ENCODE measurements around the gene FAM209B.

Gene FAM209B

GRCh38 chr20:56517641-56518040 is 15.4 kb upstream of the FAM209B start:
- Histone ChIP-seq H3K9me3 (ENCODE audit: control insufficient read depth, low read length) (peaks cover 22% of the 10 kb centered on the region), H2AFZ (ENCODE audit: low read depth, low read length) (no peak overlapping the region), H3K36me3 (ENCODE audit: control insufficient read depth in 1 of 2, insufficient read depth in 2 of 2, low read depth in 1 of 2, low read length in 2 of 2) (peaks cover 46 to 65% of the 10 kb centered on the region in 2 experiments), H4K8ac (ENCODE audit: low read length) (no peak overlapping the region), H3K4me2 (ENCODE audit: low read length, poor library complexity, severe bottlenecking) (no peak overlapping the region), H3K27ac (ENCODE audit: low read length, poor library complexity, severe bottlenecking) (no peak overlapping the region), H2BK120ac (ENCODE audit: low read depth, low read length) (no peak overlapping the region), H3K79me1 (replicated peaks; ENCODE audit: low read length, poor library complexity, severe bottlenecking) (peaks cover 4% of the 10 kb centered on the region), H3K9ac (ENCODE audit: low read length) (no peak overlapping the region), H3K14ac (ENCODE audit: low read length in 2 of 2) (no peak overlapping the region), H3K27me3 (ENCODE audit: control insufficient read depth in 1 of 2, insufficient read depth in 1 of 2, low read length in 2 of 2) (no peaks in the 10 kb centered on the region), H3K4me3 (ENCODE audit: insufficient read depth in 1 of 2, low read depth in 1 of 2, low read length in 2 of 2) (no peak overlapping the region), H2AK5ac (ENCODE audit: low read length, severe bottlenecking) (no peak overlapping the region), H3K18ac (ENCODE audit: low read depth in 1 of 2, low read length in 2 of 2) (no peak overlapping the region), H2BK15ac (ENCODE audit: low read depth, poor library complexity, severe bottlenecking) (no peak overlapping the region), H4K91ac (ENCODE audit: low read length) (no peak overlapping the region), H2BK12ac (ENCODE audit: low read length in 2 of 2) (no peak overlapping the region), H2BK5ac (ENCODE audit: low read depth, low read length, poor library complexity, severe bottlenecking) (no peak overlapping the region), H3K4ac (ENCODE audit: low read depth in 1 of 2, low read length in 2 of 2) (no peak overlapping the region), H3K23ac (ENCODE audit: low read length in 2 of 2) (no peak overlapping the region), H3K4me1 (ENCODE audit: control insufficient read depth, insufficient read depth, low read depth, low read length) (peaks cover 10% of the 10 kb centered on the region)
- WGBS, result 92% methylated on average over 8 of the region's 8 CpGs
- DNase-seq, result no peak

- Histone ChIP-seq H3K4ac (ENCODE audit: low read depth in 1 of 2, low read length in 2 of 2) (no peak overlapping the region), H3K79me1 (replicated peaks; ENCODE audit: low read length, poor library complexity, severe bottlenecking) (peaks cover 4% of the 10 kb centered on the region), H3K18ac (ENCODE audit: low read depth in 1 of 2, low read length in 2 of 2) (no peak overlapping the region), H2BK15ac (ENCODE audit: low read depth, poor library complexity, severe bottlenecking) (no peak overlapping the region), H4K91ac (ENCODE audit: low read length) (no peak overlapping the region), H3K4me2 (ENCODE audit: low read length, poor library complexity, severe bottlenecking) (no peak overlapping the region), H3K23ac (ENCODE audit: low read length in 2 of 2) (no peak overlapping the region), H2BK5ac (ENCODE audit: low read depth, low read length, poor library complexity, severe bottlenecking) (no peak overlapping the region), H3K9me3 (ENCODE audit: control insufficient read depth, low read length) (peaks cover 22% of the 10 kb centered on the region), H2AK5ac (ENCODE audit: low read length, severe bottlenecking) (no peak overlapping the region), H3K4me3 (ENCODE audit: insufficient read depth in 1 of 2, low read depth in 1 of 2, low read length in 2 of 2) (no peak overlapping the region), H2AFZ (ENCODE audit: low read depth, low read length) (no peak overlapping the region), H3K36me3 (ENCODE audit: control insufficient read depth in 1 of 2, insufficient read depth in 2 of 2, low read depth in 1 of 2, low read length in 2 of 2) (peaks cover 45 to 62% of the 10 kb centered on the region in 2 experiments), H3K27ac (ENCODE audit: low read length, poor library complexity, severe bottlenecking) (no peak overlapping the region), H3K27me3 (ENCODE audit: control insufficient read depth in 1 of 2, insufficient read depth in 1 of 2, low read length in 2 of 2) (no peaks in the 10 kb centered on the region), H3K9ac (ENCODE audit: low read length) (no peak overlapping the region), H3K14ac (ENCODE audit: low read length in 2 of 2) (no peak overlapping the region), H2BK12ac (ENCODE audit: low read length in 2 of 2) (no peak overlapping the region), H4K8ac (ENCODE audit: low read length) (no peak overlapping the region), H3K4me1 (ENCODE audit: control insufficient read depth, insufficient read depth, low read depth, low read length) (peaks cover 5% of the 10 kb centered on the region), H2BK120ac (ENCODE audit: low read depth, low read length) (no peak overlapping the region)
- 97% methylated on average over 14 of the region's 14 CpGs for WGBS
- DNase-seq, result no peak
Observed at GRCh38 chr20:56518126-56518525, 14.9 kb upstream of the FAM209B start.

GRCh38 chr20:56518721-56519398 is 14.2 kb upstream of the FAM209B start:
- Histone ChIP-seq H3K27ac (ENCODE audit: low read length, poor library complexity, severe bottlenecking) (no peak overlapping the region), H3K4me1 (ENCODE audit: control insufficient read depth, insufficient read depth, low read depth, low read length) (no peaks in the 10 kb centered on the region), H2BK5ac (ENCODE audit: low read depth, low read length, poor library complexity, severe bottlenecking) (no peak overlapping the region), H2BK12ac (ENCODE audit: low read length in 2 of 2) (no peak overlapping the region), H2BK120ac (ENCODE audit: low read depth, low read length) (no peak overlapping the region), H3K79me1 (replicated peaks; ENCODE audit: low read length, poor library complexity, severe bottlenecking) (peaks cover 3% of the 10 kb centered on the region), H4K8ac (ENCODE audit: low read length) (no peak overlapping the region), H3K36me3 (ENCODE audit: control insufficient read depth in 1 of 2, insufficient read depth in 2 of 2, low read depth in 1 of 2, low read length in 2 of 2) (peaks cover 37 to 54% of the 10 kb centered on the region in 2 experiments), H3K18ac (ENCODE audit: low read depth in 1 of 2, low read length in 2 of 2) (no peak overlapping the region), H3K4ac (ENCODE audit: low read depth in 1 of 2, low read length in 2 of 2) (no peak overlapping the region), H3K9me3 (ENCODE audit: control insufficient read depth, low read length) (peaks cover 22% of the 10 kb centered on the region), H3K14ac (ENCODE audit: low read length in 2 of 2) (no peak overlapping the region), H2AFZ (ENCODE audit: low read depth, low read length) (no peak overlapping the region), H3K27me3 (ENCODE audit: control insufficient read depth in 1 of 2, insufficient read depth in 1 of 2, low read length in 2 of 2) (no peaks in the 10 kb centered on the region), H4K91ac (ENCODE audit: low read length) (no peak overlapping the region), H2AK5ac (ENCODE audit: low read length, severe bottlenecking) (no peak overlapping the region), H3K9ac (ENCODE audit: low read length) (no peak overlapping the region), H3K4me2 (ENCODE audit: low read length, poor library complexity, severe bottlenecking) (no peak overlapping the region), H3K4me3 (ENCODE audit: insufficient read depth in 1 of 2, low read depth in 1 of 2, low read length in 2 of 2) (no peak overlapping the region), H3K23ac (ENCODE audit: low read length in 2 of 2) (no peak overlapping the region), H2BK15ac (ENCODE audit: low read depth, poor library complexity, severe bottlenecking) (no peak overlapping the region)
- DNase-seq, result no peak
- 98% methylated on average over 9 of the region's 10 CpGs for WGBS

GRCh38 chr20:56519551-56519950 is 13.5 kb upstream of the FAM209B start:
- Histone ChIP-seq H3K23ac (ENCODE audit: low read length in 2 of 2) (no peak overlapping the region), H3K18ac (ENCODE audit: low read depth in 1 of 2, low read length in 2 of 2) (no peak overlapping the region), H3K9me3 (ENCODE audit: control insufficient read depth, low read length) (peaks cover 22% of the 10 kb centered on the region), H4K8ac (ENCODE audit: low read length) (no peak overlapping the region), H2AFZ (ENCODE audit: low read depth, low read length) (no peak overlapping the region), H3K4me2 (ENCODE audit: low read length, poor library complexity, severe bottlenecking) (no peak overlapping the region), H2BK120ac (ENCODE audit: low read depth, low read length) (no peak overlapping the region), H3K27me3 (ENCODE audit: control insufficient read depth in 1 of 2, insufficient read depth in 1 of 2, low read length in 2 of 2) (no peaks in the 10 kb centered on the region), H3K14ac (ENCODE audit: low read length in 2 of 2) (no peak overlapping the region), H3K9ac (ENCODE audit: low read length) (no peak overlapping the region), H3K4me3 (ENCODE audit: insufficient read depth in 1 of 2, low read depth in 1 of 2, low read length in 2 of 2) (no peak overlapping the region), H3K4me1 (ENCODE audit: control insufficient read depth, insufficient read depth, low read depth, low read length) (no peaks in the 10 kb centered on the region), H3K79me1 (replicated peaks; ENCODE audit: low read length, poor library complexity, severe bottlenecking) (peaks cover 1% of the 10 kb centered on the region), H2BK12ac (ENCODE audit: low read length in 2 of 2) (no peak overlapping the region), H3K36me3 (ENCODE audit: control insufficient read depth in 1 of 2, insufficient read depth in 2 of 2, low read depth in 1 of 2, low read length in 2 of 2) (peaks cover 35 to 48% of the 10 kb centered on the region in 2 experiments), H3K27ac (ENCODE audit: low read length, poor library complexity, severe bottlenecking) (no peak overlapping the region), H3K4ac (ENCODE audit: low read depth in 1 of 2, low read length in 2 of 2) (no peak overlapping the region), H4K91ac (ENCODE audit: low read length) (no peak overlapping the region), H2BK15ac (ENCODE audit: low read depth, poor library complexity, severe bottlenecking) (no peak overlapping the region), H2BK5ac (ENCODE audit: low read depth, low read length, poor library complexity, severe bottlenecking) (no peak overlapping the region), H2AK5ac (ENCODE audit: low read length, severe bottlenecking) (no peak overlapping the region)
- no peak for DNase-seq
- WGBS, result 98% methylated on average over 7 of the region's 10 CpGs
